GM12874 (cell line): ENCODE data around the gene CELF5.

ENCODE experiments used
- TF ChIP-seq, protein P1 (sequence below): IDR thresholded peaks from 2 replicates; pipeline ENCODE4 v1.5.1; 2011; ENCODE audit warnings: low read depth, mild to moderate bottlenecking, control low read depth, low read length, moderate library complexity; ENCODE audit not compliant: insufficient read depth

CELF5 gene

GRCh38 chr19:3342246-3342645, 117.8 kb downstream of the CELF5 start:
- TF ChIP-seq, protein P1, sequence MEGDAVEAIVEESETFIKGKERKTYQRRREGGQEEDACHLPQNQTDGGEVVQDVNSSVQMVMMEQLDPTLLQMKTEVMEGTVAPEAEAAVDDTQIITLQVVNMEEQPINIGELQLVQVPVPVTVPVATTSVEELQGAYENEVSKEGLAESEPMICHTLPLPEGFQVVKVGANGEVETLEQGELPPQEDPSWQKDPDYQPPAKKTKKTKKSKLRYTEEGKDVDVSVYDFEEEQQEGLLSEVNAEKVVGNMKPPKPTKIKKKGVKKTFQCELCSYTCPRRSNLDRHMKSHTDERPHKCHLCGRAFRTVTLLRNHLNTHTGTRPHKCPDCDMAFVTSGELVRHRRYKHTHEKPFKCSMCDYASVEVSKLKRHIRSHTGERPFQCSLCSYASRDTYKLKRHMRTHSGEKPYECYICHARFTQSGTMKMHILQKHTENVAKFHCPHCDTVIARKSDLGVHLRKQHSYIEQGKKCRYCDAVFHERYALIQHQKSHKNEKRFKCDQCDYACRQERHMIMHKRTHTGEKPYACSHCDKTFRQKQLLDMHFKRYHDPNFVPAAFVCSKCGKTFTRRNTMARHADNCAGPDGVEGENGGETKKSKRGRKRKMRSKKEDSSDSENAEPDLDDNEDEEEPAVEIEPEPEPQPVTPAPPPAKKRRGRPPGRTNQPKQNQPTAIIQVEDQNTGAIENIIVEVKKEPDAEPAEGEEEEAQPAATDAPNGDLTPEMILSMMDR, result no peak

GRCh38 chr19:3343619-3344502, 119.4 kb downstream of the CELF5 start:
- TF ChIP-seq, protein P1, result no peak

DNA sequence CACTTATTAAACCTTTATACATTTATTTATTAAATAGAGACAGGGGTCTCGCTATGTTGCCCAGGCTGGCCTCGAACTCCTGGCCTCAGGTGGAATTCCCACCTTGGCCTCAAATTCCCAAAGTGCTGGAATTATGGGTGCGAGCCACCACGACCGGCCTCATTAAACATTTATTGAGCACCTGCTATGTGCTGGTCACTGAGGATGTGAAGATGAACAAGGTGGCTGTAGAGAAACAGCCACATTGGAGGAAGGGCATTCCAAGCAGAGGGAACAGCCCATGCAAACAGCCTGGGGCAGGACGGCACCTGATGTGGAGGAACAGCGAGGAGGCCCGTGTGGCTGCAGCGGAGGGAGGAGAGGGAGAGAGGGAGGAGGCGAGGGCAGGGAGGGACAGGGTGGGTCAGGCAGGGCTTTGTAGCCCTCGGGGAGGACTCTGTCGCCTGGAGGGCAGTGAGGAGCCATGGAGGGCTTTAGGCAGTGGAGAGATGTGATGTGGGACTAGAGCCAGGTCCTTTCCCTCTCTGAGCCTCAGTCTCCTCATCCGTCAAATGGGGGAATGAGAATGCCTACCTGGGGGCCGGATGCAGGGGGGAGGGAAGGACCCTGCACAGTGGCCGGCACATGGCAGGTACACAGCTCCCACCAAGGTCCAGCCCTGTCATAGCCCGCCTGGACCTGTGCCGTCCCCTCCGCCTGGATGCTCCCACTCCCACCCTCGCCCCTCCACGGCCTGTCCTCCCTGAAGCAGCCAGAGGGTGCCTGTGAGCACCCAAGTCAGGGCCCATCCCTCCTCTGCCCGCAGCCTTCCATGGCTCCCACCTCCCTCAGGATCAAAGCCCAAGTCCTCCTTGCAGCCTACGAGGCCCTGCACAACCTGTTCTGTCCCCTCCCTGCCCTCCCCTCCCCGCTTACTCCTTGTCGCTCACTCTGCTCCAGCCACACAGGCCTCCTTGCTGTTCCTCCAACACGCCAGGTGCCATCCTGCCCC, 120.4 kb downstream of the CELF5 start:
- TF ChIP-seq, protein P1, result no peak

DNA sequence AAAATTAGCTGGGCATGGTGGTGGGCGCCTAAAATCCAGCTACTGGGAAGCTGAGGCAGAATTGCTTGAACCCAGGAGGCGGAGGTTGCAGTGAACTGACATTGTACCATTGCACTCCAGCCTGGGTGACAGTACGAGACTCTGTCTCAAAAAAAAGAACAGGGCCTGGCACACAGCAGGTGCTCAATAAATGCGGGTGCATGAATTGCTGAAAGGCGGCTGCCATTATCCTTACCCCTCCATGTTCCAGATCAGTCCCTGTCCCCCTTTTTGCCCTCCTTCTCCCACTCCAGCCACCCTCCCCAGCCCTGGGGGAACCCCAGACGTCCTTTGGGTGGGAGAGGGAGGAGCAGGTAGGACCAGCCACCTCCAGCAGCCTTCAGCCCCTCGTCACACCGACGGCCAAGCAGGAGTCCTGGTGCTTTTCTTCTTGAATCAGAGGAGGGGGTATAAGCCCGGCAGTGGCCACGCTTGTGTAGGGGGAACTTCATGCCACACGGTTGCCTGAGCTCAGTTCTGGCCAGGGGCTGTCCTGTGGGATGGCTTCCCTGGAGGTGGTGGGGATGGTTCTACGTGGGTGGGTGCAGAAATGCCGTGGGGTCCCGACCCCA, 121.5 kb downstream of the CELF5 start:
- TF ChIP-seq, protein P1, result no peak
